KOPT-K1 (cell line): Measurements from ENCODE around the gene MIER1.

Experiments used
- H3K27ac ChIP-seq: fragments of 200-600 bp; sonication (generic); 2 replicates; pipeline ENCODE4 v1.5.1; 2016; ENCODE audit warnings: antibody characterized with exemption, mild to moderate bottlenecking, low read depth, low read length; ENCODE audit not compliant: poor library complexity, severe bottlenecking
- H3K36me3 ChIP-seq: fragments of 200-600 bp; sonication (generic); 2 replicates; pipeline ENCODE4 v1.5.1; 2017; ENCODE audit warnings: antibody characterized with exemption, mild to moderate bottlenecking, low read length, moderate library complexity; ENCODE audit not compliant: insufficient read depth
- H3K9me3 ChIP-seq: fragments of 200-600 bp; sonication (generic); 2 replicates; pipeline ENCODE4 v1.5.1; 2017; ENCODE audit warnings: antibody characterized with exemption, low read length, mild to moderate bottlenecking; ENCODE audit not compliant: insufficient read depth, poor library complexity, severe bottlenecking

Gene MIER1

DNA sequence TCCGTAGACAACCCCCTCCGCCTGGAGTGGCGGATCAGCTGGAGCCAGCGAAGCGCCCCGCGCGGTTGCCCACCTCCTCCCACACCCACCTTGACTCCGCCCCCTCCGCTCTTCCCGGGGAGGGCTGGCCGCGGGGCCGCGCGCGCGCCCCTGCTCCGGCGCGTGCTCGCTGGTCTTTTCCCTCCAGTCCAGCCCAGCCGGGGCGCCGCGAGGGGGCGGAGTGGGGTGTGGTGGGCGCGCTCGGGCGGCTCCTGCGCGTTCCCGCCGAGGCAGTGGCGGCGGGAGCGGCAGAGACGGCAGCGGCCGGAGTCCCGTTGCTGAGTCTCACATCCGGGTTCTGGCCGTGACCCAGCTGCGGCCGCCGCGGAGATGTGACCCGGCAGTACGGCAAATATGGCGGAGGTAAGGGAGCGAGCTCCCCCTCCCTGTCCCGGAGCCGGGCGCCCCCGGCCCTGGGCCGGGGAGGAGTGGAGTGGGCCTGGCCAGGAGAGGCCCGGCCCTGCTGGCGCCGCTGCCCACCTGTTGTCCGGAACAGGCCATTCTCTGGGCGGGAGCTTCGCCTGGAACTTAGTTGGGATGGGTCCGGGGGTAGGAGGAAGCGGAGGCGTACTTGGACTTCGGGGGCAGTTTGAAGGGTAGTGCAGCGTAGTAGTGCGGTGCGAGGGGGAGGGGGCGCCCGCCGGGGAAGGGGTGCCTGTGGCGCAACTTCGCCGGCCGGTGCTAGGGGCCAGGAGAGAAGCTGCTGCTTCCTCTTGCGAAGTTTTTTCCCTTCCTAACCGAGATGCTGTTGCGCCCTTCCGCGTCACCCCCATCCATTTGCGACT, 5.4 kb downstream of the MIER1 start:
- Histone ChIP-seq H3K36me3 (peaks cover 5% of the 10 kb centered on the region; the same call in 1 of the 2 replicates), H3K27ac (peak overlapping the region; percentile 89), H3K9me3 (no peaks in the 10 kb centered on the region)

DNA sequence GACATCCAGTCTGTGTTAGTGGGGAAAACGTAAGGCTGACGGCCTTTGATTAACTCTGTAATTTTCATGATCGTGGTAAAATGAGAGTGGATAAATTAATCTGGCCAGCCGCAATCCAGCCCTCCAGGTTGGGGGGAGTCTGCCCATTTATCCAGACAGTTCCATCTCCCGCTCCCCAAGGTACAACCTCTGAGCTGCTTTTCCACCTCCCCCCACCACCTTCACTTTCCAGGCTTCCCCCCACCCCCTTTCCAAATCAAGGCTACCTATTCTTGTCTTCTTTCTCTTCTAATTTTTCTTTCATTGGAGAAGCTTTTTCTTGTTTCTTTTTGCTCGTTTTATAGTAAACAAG, 6.0 kb downstream of the MIER1 start:
- no peaks in the 10 kb centered on the region for H3K9me3 ChIP-seq

DNA sequence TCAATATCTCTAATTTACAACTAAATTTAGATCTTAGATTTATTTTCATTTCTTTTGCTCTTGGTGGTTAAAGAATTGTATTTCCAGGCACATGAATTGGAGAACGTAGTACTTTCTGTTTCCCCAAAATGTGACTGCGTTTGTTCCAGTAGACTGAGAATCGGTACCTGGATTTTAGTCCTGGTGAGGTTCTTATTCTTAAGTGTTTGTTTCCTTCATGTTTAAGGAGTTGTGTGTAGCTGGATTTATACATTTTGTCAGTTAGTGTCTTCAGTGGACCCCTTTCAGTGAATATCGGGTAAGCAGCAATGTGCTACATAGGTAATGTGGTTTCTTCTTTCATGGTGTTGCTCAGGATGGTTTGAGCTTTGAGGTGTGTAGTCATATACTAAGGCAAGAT, 6.8 kb downstream of the MIER1 start:
- Histone ChIP-seq H3K27ac (peak overlapping the region; percentile 89), H3K9me3 (no peaks in the 10 kb centered on the region), H3K36me3 (peaks cover 5% of the 10 kb centered on the region; the same call in 1 of the 2 replicates)

More for the DNA sequence above, 6.0 kb downstream of the MIER1 start:
- H3K36me3 ChIP-seq: peaks cover 5% of the 10 kb centered on the region; the same call in 1 of the 2 replicates
- H3K27ac ChIP-seq: peak overlapping the region; percentile 89

DNA sequence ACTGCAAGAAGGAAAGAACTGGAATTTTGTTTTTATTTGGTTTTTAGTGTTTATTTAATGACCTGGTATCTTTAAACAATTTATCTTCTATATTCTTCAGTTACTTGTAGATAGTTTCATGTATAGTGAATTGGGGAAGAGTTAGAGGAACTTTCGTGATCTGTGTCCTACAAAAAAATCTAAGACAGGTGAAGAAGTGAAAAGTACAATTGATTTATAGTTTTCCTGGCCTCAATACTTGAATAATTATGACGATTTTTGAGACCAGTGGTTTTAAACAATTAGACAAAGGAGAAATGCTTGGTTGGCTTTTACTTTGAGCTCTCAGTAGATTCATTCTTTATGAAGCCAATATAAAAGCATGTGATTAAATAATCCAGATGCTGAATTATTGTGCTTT, 7.5 kb downstream of the MIER1 start:
- Histone ChIP-seq H3K27ac (peak overlapping the region; percentile 3), H3K36me3 (no peaks in the 10 kb centered on the region; the same call in 1 of the 2 replicates), H3K9me3 (no peaks in the 10 kb centered on the region)

DNA sequence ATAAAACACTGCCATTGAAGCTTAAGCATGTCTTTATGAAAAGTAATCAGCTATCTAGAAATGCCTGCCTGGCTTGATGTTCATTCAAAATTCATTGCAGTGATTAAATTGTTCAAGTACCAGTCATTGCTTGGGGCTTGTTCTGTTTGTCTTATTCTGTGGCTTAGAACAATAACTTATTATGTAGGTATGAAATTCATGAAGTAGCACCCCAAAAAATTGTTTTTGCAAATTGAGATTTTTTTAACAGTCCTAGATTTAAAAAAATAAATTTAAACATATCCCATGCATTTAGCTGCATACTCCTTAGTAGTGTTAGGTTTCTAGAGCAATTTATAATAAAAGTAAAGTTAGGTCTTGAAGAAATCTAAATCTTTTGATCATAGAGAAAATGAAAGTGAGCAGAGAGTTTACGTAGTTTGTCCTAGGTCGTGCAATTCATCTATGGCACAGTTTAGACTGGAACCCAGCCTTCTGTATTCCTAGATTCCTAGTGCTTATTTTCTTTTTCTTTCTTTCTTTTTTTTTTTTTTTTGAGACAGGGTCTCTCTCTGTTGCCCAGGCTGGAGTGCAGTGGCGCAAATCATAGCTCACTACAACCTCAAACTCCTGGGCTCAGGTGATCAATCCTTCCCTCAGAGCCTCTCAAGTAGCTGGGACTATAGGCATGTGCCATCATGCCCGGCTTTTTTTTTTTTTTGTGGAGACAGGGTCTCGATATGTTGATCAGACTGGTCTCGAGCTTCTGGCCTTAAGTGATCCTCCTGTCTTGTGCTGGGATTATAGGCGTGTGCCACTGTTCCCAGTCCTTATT, 9.3 kb downstream of the MIER1 start:
- Histone ChIP-seq H3K36me3 (no peaks in the 10 kb centered on the region; the same call in 1 of the 2 replicates), H3K27ac (peak overlapping the region; percentile 49), H3K9me3 (no peaks in the 10 kb centered on the region)

DNA sequence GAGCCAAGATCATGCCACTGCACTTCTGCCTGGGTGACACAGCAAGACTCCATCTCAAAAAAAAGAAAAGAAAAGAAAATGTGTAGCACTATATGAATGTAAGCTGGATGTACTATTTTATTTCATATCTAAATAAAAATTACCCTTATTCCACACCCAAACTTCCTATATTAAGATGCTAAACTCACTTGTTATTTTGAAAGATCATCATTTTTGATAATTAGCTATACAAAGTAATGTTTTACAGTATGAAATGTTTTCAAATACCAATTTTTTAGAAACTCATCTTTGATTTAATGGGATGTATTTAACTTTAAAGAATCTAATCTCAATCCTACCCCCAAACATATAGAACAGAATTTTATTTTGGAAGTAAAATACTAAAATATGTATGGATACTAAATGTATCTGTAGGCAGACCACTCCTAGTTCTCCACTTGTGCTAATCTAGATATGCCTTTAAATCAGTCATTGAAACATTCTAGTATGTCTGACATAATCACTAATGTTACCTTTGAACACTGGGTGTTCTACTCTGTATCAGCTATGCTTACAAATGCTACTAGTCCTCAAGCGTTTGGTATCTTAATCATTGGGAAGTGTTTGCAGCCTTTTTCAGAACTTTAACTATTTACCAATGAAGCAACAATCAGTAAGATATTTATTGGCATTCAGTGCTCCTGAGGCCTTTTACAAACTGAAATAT, 12.9 kb downstream of the MIER1 start:
- H3K36me3 ChIP-seq: peaks cover 21% of the 10 kb centered on the region
- no peaks in the 10 kb centered on the region for H3K9me3 ChIP-seq
- no peak overlapping the region for H3K27ac ChIP-seq

DNA sequence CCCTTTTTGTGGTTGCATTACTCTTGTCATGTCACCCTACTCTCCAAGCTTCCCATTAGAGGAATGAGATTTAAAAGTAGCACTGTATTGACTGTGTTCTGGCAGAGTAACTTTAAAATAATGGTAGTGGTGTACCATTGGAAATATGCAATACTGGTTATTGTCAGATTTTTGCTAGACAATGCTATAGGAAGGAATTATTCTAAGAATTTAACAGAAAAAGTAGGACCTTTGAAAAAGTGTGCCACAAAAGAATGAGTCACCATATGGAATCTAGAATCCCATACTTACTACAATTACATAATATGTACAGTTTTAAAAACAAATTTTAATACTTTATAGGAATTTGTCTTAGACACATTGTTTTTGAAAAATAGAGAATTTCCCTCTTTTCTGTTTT, 13.8 kb downstream of the MIER1 start:
- Histone ChIP-seq H3K9me3 (no peaks in the 10 kb centered on the region), H3K36me3 (peaks cover 29% of the 10 kb centered on the region), H3K27ac (no peak overlapping the region)

DNA sequence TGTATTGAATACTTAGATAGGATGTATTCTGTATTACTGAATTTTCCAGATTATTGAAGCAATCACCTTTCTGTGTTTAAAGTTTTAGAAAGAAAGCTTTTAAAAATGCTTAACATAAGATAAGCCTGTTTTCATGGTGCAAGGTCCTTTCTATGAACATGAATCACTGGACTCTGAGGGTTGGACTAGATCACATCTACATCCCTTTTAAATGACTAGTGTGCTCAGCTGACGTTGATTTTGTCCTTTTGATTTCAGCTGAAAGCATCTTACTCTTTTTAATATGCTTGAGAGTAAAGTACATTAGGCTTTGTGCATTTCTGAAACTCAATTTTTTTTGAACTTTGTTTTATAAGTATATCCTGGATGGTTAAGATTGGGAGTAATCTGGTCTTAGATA, 16.2 kb downstream of the MIER1 start:
- no peak overlapping the region for H3K27ac ChIP-seq
- peaks cover 48% of the 10 kb centered on the region for H3K36me3 ChIP-seq
- no peaks in the 10 kb centered on the region for H3K9me3 ChIP-seq

DNA sequence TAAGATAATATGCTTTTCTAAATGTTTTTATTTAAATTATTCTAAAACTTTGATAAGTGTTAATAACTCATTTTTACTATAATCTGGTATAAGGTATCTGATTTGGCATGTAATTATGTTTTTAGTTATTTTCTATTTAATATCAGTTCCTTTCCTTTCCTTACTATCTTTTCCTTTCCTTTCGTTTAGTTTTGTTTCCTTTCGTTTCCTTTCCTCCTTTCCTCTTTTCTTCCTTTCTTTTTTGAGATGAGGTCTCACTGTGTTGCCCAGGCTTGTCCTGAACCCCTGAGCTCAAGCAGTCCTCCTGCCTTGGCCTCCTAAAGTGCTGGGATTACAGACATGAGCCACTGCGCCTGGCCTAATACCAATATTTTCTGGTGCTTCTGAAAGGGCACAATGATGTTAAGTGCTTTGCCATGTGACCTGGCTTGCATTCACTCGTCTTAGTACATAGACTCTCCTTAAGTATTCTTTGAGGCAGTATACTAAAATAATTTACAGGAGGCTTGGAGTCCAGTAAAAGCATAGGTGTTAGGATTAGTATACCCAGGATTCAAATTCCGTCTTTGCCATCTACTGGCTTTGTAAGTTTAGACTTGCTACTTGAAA, 18.7 kb downstream of the MIER1 start:
- Histone ChIP-seq H3K9me3 (no peaks in the 10 kb centered on the region), H3K27ac (no peak overlapping the region), H3K36me3 (peaks cover 73% of the 10 kb centered on the region)

DNA sequence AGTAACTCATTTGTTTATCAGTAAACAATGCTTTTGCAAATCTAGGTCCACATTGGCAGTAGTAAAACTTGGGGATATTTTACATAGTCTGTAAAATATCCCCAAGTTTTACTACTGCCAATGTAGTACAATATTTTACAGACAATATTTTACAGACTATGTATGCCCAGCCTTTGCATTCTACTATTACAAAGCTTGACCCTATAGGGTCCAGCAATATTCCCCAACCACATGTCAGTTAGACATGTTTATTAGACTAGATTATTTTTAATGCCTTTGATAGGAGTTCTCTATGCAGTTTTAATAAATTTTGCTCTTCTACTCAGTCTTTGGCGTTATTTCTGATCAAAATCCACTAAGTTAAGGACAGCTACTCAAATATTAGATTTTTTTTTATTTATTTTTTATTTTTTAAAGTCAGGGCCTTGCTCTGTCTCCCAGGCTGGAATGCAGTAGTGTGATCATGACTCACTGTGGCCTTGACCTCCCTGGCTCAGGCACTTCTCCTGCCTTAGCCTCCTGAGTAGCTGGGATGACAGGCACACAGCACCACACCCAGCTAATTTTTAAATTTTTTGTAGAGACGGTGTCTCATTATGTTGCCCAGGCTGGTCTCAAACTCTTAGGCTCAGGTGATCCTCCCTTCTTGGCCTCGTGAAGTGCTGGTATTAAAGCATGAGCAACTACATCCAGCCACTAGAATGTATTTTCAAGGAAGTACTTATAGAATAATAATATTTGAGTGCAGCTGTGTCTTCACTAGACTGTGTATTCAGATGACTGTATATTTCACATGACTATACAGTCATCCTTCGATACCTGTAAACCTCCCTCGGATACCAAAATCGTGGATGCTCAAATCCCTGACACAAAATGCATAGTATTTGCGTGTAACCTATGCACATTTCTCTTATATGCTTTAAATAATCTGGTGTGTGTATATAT, 19.8 kb downstream of the MIER1 start:
- H3K27ac ChIP-seq: no peak overlapping the region
- peaks cover 83% of the 10 kb centered on the region for H3K36me3 ChIP-seq
- H3K9me3 ChIP-seq: no peaks in the 10 kb centered on the region

DNA sequence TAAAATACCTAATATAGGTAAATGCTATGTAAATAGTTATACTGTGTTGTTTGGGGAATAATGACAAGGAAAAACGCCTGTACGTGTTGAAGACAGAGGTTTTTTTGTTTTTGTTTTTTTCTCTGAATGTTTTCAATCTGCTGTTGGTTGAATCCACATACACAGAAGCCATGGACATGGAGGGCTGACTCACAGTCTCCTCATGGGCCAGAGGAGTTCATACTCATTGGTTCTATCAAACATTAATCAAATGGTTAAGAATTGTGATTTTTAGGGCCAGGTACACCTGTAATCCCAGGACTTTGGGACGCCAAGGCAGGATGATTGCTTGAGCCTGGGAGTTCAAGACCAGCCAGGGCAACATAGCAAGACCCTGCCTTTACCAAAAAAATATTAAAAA, 20.5 kb downstream of the MIER1 start:
- Histone ChIP-seq H3K9me3 (no peaks in the 10 kb centered on the region), H3K27ac (no peak overlapping the region), H3K36me3 (peaks cover 85% of the 10 kb centered on the region)

DNA sequence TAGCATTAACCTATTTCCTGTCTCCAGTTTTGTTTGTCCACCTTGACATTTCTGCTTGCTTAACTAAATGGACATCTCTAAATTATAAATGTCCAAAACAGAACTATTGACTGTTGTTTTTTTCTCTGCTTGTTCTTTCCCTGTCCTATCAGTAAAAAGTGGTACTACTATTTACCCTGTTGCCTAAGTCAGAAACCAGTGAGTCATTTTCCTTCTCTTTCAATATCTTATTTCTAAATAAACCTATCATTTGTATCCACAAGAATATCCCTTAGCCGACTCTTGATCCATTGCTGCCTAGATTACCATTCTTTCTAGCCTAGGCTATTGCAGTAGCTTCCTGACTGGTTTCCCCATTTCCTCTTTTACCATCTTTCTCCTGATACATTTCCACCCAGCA, 22.5 kb downstream of the MIER1 start:
- H3K9me3 ChIP-seq: no peaks in the 10 kb centered on the region
- H3K27ac ChIP-seq: no peak overlapping the region
- H3K36me3 ChIP-seq: peaks cover 89% of the 10 kb centered on the region

DNA sequence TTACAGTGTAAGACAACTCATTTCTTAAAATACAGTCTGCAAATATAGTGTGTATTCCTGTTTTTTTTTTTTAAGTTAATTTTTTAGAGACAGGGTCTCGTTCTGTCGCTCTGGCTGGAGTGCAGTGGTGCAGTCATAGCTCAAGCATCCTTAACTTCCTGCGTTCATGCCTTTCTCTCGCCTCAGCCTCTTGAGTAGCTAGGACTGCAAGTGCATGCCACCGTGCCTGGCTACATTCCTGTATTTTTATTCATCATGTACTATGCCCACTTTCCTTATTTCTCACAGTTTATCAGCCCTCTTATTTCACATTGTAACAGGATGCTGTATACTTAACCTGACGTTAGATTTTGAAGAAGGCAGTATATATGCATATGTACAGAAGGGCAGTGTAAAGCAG, 26.7 kb downstream of the MIER1 start:
- Histone ChIP-seq H3K9me3 (no peaks in the 10 kb centered on the region), H3K36me3 (peaks cover 99% of the 10 kb centered on the region), H3K27ac (no peak overlapping the region)

DNA sequence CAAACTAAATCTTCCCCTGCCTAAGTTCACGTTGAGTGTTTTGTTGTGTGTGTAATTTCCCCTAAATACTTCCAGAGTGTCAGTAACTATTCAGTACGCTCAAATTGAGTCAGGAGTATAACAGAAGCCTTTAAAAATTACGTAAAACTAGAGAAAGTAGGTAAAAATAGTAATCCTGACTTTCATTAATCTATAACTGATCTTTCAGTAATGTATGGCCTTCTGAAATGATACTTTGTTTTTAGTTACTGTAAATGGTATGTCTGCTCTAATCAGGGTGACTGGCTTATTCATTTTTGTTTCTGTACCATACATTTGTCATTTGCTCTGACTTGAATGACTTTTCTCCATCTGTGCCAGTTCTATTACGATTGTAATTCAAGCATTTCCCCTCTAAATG, 29.4 kb downstream of the MIER1 start:
- Histone ChIP-seq H3K9me3 (no peaks in the 10 kb centered on the region), H3K27ac (no peak overlapping the region), H3K36me3 (peaks cover 97% of the 10 kb centered on the region)
